AG04449 (cell line): ENCODE results near the gene PSMG4.

Source experiments
- CTCF ChIA-PET: fragments of 350-600 bp; formaldehyde crosslinking; extraction: SDS; loops from one replicate; lab custom pipeline; 2021; ENCODE audit warnings: antibody characterized with exemption; lab: Yijun Ruan, JAX
- POLR2A ChIA-PET: fragments of 400-600, 350-600 bp; formaldehyde crosslinking; extraction: SDS; loops from one replicate; lab custom pipeline; 2020; ENCODE audit warnings: antibody characterized with exemption, inconsistent platforms; lab: Yijun Ruan, JAX
- DNase-seq: peaks from one replicate; pipeline ENCODE4 v3.0.0-alpha.2; 2010; ENCODE audit warnings: low read depth, low spot score
- H3K4me3 ChIP-seq: 2 replicates; pipeline ENCODE4 v1.5.1; 2011; ENCODE audit warnings: low read depth, mild to moderate bottlenecking, control low read depth, low read length
- TF ChIP-seq, protein P1 (sequence below): IDR thresholded peaks from one replicate; pipeline ENCODE4 v1.5.1; 2011; ENCODE audit warnings: mild to moderate bottlenecking, moderate library complexity, low read length, control low read depth, inconsistent platforms; ENCODE audit not compliant: insufficient read depth; ENCODE audit errors: missing control alignments

PSMG4 gene

DNA sequence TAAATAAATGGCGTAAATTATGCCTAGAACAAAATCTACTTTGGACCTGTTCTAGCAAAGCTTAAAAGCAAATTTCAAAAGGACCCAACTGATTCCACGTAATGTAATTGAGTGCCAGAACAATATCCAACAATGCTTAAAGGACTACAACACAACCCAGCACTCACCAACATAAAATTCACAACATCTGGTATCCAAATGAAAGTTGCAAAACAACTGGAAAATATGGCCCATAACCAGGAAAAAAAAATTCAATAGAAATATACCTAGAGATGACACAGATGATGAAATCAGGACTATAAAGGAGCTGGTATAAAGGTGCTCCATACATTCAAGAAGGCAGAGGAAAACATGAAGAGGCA, 45.4 kb upstream of the PSMG4 start:
- no peak for DNase-seq
- POLR2A ChIA-PET = no interaction called here
- no peak overlapping the region for H3K4me3 ChIP-seq
- TF ChIP-seq, protein P1, sequence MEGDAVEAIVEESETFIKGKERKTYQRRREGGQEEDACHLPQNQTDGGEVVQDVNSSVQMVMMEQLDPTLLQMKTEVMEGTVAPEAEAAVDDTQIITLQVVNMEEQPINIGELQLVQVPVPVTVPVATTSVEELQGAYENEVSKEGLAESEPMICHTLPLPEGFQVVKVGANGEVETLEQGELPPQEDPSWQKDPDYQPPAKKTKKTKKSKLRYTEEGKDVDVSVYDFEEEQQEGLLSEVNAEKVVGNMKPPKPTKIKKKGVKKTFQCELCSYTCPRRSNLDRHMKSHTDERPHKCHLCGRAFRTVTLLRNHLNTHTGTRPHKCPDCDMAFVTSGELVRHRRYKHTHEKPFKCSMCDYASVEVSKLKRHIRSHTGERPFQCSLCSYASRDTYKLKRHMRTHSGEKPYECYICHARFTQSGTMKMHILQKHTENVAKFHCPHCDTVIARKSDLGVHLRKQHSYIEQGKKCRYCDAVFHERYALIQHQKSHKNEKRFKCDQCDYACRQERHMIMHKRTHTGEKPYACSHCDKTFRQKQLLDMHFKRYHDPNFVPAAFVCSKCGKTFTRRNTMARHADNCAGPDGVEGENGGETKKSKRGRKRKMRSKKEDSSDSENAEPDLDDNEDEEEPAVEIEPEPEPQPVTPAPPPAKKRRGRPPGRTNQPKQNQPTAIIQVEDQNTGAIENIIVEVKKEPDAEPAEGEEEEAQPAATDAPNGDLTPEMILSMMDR = no peak
- CTCF ChIA-PET = no interaction called here

DNA sequence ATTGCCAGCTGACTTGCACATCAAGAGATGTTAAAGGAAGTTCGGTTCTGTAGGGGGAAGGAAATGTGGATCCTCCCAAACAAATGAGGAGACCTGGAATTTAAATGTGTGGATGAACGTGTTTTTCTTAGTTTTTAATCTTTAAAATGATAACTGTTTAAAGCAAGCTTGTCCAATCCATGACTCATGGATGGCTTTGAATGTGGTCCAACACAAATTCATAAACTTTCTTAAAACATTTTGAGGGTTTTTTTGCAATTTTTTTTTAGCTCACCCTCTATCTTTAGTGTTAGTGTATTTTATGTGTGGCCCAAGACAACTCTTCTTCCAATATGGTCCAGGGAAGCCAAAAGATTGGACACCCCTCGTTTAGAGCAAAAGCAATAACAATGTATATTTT, 43.8 kb upstream of the PSMG4 start:
- POLR2A ChIA-PET = interaction anchor here (0.8 kb wide), 1 partner anchor 57 kb away, joined by 4 read pairs; the partner anchor contains the start of gene TUBB2A
- CTCF ChIA-PET = interaction anchor here (1.1 to 1.8 kb wide), 3 partner anchors 11 to 89 kb away, joined by 3 to 7 read pairs (median 3); no protein-coding TSS in a partner anchor
- H3K4me3 ChIP-seq = no peak overlapping the region
- TF ChIP-seq, protein P1 = no peak
- no peak for DNase-seq

DNA sequence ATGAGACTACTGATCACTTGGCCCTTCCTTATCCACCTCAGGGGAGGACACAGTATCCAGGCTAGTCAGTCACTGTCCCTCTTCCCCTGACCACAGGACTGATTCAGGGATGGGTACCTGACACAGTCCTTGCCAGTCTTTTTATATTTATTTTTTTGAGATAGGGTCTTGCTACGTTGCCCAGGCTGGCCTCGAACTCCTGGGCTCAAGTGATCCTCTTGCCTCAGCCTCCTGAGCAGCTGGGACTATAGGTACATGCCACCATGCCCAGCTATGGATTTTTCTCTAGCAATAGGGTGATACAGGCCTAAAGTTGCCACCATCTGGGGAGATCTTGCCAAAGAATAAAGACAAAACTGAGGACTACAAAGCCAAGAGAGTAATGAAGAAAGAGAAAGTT, 41.5 kb upstream of the PSMG4 start:
- CTCF ChIA-PET = no interaction called here
- TF ChIP-seq, protein P1 = no peak

DNA sequence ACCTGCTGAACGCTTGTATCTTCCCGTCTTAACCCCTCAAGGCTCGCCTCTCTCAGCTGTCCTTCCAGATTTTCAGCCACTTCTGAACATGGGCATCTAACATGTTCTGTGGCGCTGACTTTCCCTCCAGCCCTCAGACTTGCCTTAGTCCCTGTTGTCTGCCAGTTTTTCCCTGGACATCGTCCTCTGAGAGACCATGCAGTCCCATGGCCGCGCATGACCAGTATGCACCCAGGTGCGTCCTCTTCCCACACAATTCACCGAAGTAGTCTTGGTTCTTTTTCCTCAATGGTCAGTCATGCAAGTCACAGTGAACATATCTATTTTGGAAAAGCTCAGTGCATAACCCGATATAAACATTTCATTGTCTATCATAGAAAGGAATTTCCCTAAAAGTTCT, 40.5 kb upstream of the PSMG4 start:
- DNase-seq = no peak
- TF ChIP-seq, protein P1 = no peak
- ChIA-PET CTCF (interaction anchor here (1.0 to 1.2 kb wide), 2 partner anchors 29 to 33 kb away, joined by 3 read pairs; no protein-coding TSS in a partner anchor), POLR2A (no interaction called here)
- H3K4me3 ChIP-seq = no peak overlapping the region

More for the DNA sequence above, 41.5 kb upstream of the PSMG4 start:
- DNase-seq = no peak
- POLR2A ChIA-PET = no interaction called here
- H3K4me3 ChIP-seq = no peak overlapping the region

DNA sequence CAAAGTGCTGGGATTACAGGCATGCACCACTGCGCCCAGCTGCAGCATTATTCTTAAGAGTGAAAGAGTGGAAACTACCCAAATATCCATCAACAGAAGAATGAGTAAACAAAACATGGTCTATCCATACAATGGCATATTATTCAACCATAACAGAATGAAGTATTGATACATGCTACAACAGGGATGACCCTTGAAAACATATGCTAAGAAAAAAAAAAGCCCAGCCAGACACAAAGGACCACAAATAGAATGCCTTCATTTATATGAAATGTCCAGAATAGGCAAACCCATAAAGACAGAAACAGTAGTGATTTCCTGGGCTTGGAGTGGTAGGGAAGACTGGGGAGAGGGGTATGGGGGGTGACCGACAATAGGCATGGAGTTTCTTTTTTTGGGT, 38.4 kb upstream of the PSMG4 start:
- TF ChIP-seq, protein P1 = no peak
- no peak overlapping the region for H3K4me3 ChIP-seq
- CTCF ChIA-PET = no interaction called here
- no peak for DNase-seq
- POLR2A ChIA-PET = no interaction called here

DNA sequence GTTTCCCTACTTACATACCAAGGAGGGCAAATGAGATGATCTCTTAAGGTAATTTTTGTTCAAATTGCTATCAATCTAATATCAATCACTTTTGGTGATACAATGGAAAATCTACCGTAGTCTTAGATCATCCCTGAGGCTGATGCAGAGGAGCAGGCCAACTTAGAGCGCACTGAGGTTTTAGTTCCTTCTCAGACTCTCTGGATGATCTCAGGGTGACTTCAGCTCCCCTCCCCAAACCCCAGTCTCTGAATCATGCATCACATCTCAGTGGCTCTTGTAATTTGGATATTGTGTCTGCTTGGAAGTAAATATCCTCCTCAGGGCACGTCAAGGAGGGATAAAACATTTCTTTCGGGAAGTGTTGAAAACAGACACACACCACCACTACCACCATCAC, 37.2 kb upstream of the PSMG4 start:
- TF ChIP-seq, protein P1 = no peak
- ChIA-PET POLR2A (no interaction called here), CTCF (no interaction called here)
- no peak for DNase-seq
- H3K4me3 ChIP-seq = no peak overlapping the region
